ENCODE results near the gene TREH. TPM values are rescaled to one million over a fixed set of nuclear protein-coding genes. Genes with fewer than 3 reads are reported as not detected.

Gene TREH
- total and polyA plus RNA-seq, 2 experiments from 2014 or later, result 0.36 TPM; not detected in 1

GRCh38 chr11:118690553-118691304 lies 11.3 kb upstream of the TREH start (continued):
- no peak for TF ChIP-seq ZNF462 (CRISPR knock-in tag; IDR thresholded peaks at IDR 0.05)
- TF ChIP-seq EZH2 (IDR thresholded peaks at IDR 0.05; ENCODE audit: low read depth, unreplicated experiment), result no peak

- peak overlapping the region; percentile 92 for H3K4me2 ChIP-seq
- peak overlapping the region; percentile 91; the same call in 1 of the 2 replicates for H3K27ac ChIP-seq (ENCODE audit: low read depth)
- peak overlapping the region; percentile 89 for H3K27ac Mint-ChIP-seq
- TF ChIP-seq ZNF462 (CRISPR knock-in tag; IDR thresholded peaks at IDR 0.05) (0 out of 2 replicates have a peak, but pooled peaks have one; percentile 10), EZH2phosphoT487 (IDR thresholded peaks at IDR 0.05; ENCODE audit: unreplicated experiment) (no peak)
- TF ChIP-seq, protein P1, sequence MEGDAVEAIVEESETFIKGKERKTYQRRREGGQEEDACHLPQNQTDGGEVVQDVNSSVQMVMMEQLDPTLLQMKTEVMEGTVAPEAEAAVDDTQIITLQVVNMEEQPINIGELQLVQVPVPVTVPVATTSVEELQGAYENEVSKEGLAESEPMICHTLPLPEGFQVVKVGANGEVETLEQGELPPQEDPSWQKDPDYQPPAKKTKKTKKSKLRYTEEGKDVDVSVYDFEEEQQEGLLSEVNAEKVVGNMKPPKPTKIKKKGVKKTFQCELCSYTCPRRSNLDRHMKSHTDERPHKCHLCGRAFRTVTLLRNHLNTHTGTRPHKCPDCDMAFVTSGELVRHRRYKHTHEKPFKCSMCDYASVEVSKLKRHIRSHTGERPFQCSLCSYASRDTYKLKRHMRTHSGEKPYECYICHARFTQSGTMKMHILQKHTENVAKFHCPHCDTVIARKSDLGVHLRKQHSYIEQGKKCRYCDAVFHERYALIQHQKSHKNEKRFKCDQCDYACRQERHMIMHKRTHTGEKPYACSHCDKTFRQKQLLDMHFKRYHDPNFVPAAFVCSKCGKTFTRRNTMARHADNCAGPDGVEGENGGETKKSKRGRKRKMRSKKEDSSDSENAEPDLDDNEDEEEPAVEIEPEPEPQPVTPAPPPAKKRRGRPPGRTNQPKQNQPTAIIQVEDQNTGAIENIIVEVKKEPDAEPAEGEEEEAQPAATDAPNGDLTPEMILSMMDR (conservative IDR thresholded peaks at IDR 0.05; ENCODE audit: low read depth in 2 of 2), result peak; percentile 87 to 96
Measured at GRCh38 chr11:118689852-118690552, 10.6 kb upstream of the TREH start.

More at GRCh38 chr11:118689852-118690552, 10.6 kb upstream of the TREH start:
- peaks cover 11% of the 10 kb centered on the region for H3K27me3 Mint-ChIP-seq (ENCODE audit: insufficient read depth, low read depth, poor library complexity)
- ATAC-seq, result peak; percentile 89
- peaks cover 24% of the 10 kb centered on the region for H3K4me1 Mint-ChIP-seq
- peak overlapping the region; percentile 99; the same call in 1 of the 2 replicates for H2AFZ ChIP-seq
- H3K4me3 ChIP-seq, result peak overlapping the region; percentile 66
- no peaks in the 10 kb centered on the region for H3K9me3 Mint-ChIP-seq
- no peaks in the 10 kb centered on the region for H4K20me1 ChIP-seq (replicated peaks; ENCODE audit: insufficient read depth)
- no peaks in the 10 kb centered on the region for H3K36me3 Mint-ChIP-seq (ENCODE audit: low read depth)
- H3F3A ChIP-seq (replicated peaks; ENCODE audit: low read depth), result 0 out of 2 replicates have a peak, but pooled peaks cover 3% of the 10 kb centered on the region
- H3K27me3 ChIP-seq (ENCODE audit: insufficient read depth), result no peaks in the 10 kb centered on the region
- no peaks in the 10 kb centered on the region for H3K9me2 ChIP-seq (ENCODE audit: insufficient read depth)
- peak overlapping the region; percentile 74 for H3K4me3 Mint-ChIP-seq
- H3K79me2 ChIP-seq (replicated peaks; ENCODE audit: insufficient read depth), result no peaks in the 10 kb centered on the region
- H3K36me3 ChIP-seq (ENCODE audit: insufficient read depth), result no peaks in the 10 kb centered on the region
- peak; percentile 97 for DNase-seq (ENCODE audit: low spot score)
- H3K4me1 ChIP-seq (ENCODE audit: insufficient read depth), result peaks cover 14% of the 10 kb centered on the region; the same call in 1 of the 2 replicates
